HCT116 (cell line): ENCODE measurements around the gene SLA2. TPM values are rescaled to one million over a fixed set of nuclear protein-coding genes. Genes with fewer than 3 reads are reported as not detected.

Source experiments
- ATAC-seq: fragments of 200-7000 bp; cut with Tn5 transposase; 2 replicates; pipeline ENCODE4 v1.9.1; 2020; ENCODE audit warnings: mild to moderate bottlenecking, moderate library complexity
- BruUV-seq: library from RNA; stranded (reverse); fragments of 400-500 nt; replicated peaks from 2 replicates; lab custom pipeline; 2021; lab: Mats Ljungman, UMichigan
- CTCF ChIA-PET: fragments of 300-600 bp; sonication (Branson Sonifier 250); formaldehyde crosslinking; loops from one replicate; lab custom pipeline; 2021; ENCODE audit warnings: antibody characterized with exemption; lab: Charles Lee
- POLR2A ChIA-PET: fragments of 300-600, 350-600 bp; sonication (Branson Sonifier 250); formaldehyde crosslinking; loops from one replicate; lab custom pipeline; 2021; ENCODE audit warnings: antibody characterized with exemption; lab: Charles Lee
- RAD21 ChIA-PET, 2 experiments: fragments of 300-600 bp; sonication (Branson Sonifier 250); formaldehyde crosslinking; loops; one replicate each; lab custom pipeline; 2023; ENCODE audit warnings: low total read pairs in 2 of 2; ENCODE audit not compliant: uncharacterized antibody in 2 of 2, unreplicated experiment in 2 of 2, low non-redundant PET in 1 of 2; lab: Charles Lee
- DNase-seq: peaks from one replicate; pipeline ENCODE4 v3.0.0-alpha.2; 2010; ENCODE audit warnings: low read depth, low spot score
- H2AFZ ChIP-seq: fragments of 200-600 bp; shearing (Covaris generic), sonication (generic); 2 replicates; pipeline ENCODE4 v1.6.1; 2017; ENCODE audit warnings: low read depth, mixed run types, mixed read lengths, antibody characterized with exemption, low read length; ENCODE audit not compliant: poor library complexity, severe bottlenecking
- H3K27ac ChIP-seq: 2 replicates; pipeline ENCODE4 v1.5.1; 2012; ENCODE audit warnings: low read depth, low read length
- H3K27me3 ChIP-seq: fragments of 200-600 bp; sonication (generic); 2 replicates; pipeline ENCODE4 v1.6.1; 2016; ENCODE audit warnings: mixed run types, low read length, mixed read lengths; ENCODE audit not compliant: insufficient read depth
- H3K36me3 ChIP-seq, 2 experiments: fragments of 200-500 bp in 1 of 2; fragments of 200-600 bp in 1 of 2; sonication (Bioruptor generic) in 1 of 2; sonication (generic) in 1 of 2; 2 replicates each; pipeline versions ENCODE4 v1.5.1 to v1.6.1; 2014 to 2016; ENCODE audit warnings: low read length in 2 of 2, inconsistent platforms in 1 of 2, mixed read lengths in 1 of 2, mixed run types in 1 of 2; ENCODE audit not compliant: insufficient read depth in 2 of 2, control insufficient read depth in 1 of 2
- H3K4me1 ChIP-seq, 2 experiments: fragments of 200-600 bp in 1 of 2; sonication (generic) in 1 of 2; 2 replicates each; pipeline versions ENCODE4 v1.5.1 to v1.6.1; 2012 to 2017; ENCODE audit warnings: low read length in 2 of 2, inconsistent platforms in 1 of 2, mild to moderate bottlenecking in 1 of 2, mixed read lengths in 1 of 2, mixed run types in 1 of 2, moderate library complexity in 1 of 2; ENCODE audit not compliant: insufficient read depth in 2 of 2, control insufficient read depth in 1 of 2
- H3K4me2 ChIP-seq: fragments of 200-600 bp; sonication (generic); 2 replicates; pipeline ENCODE4 v1.6.1; 2017; ENCODE audit warnings: mixed run types, low read length, mixed read lengths
- H3K4me3 ChIP-seq, 2 experiments: fragments of 200-600 bp in 1 of 2; sonication (generic) in 1 of 2; replicated peaks in 1 of 2; 2 replicates each; pipeline ENCODE4 v1.5.1; 2011 to 2016; ENCODE audit warnings: low read length in 2 of 2, control low read depth in 1 of 2, low read depth in 1 of 2, mild to moderate bottlenecking in 1 of 2, mixed read lengths in 1 of 2, mixed run types in 1 of 2
- H3K79me2 ChIP-seq: fragments of 200-600 bp; sonication (generic); 2 replicates; pipeline ENCODE4 v1.6.1; 2017; ENCODE audit warnings: mild to moderate bottlenecking, mixed run types, low read length, moderate library complexity, mixed read lengths; ENCODE audit not compliant: insufficient read depth
- H3K9ac ChIP-seq: fragments of 200-600 bp; sonication (generic); 2 replicates; pipeline ENCODE4 v1.6.1; 2016; ENCODE audit warnings: low read length, mixed read lengths
- H3K9me2 ChIP-seq: fragments of 200-600 bp; sonication (generic), shearing (Covaris generic); 2 replicates; pipeline ENCODE4 v1.6.1; 2017; ENCODE audit warnings: mixed run types, mild to moderate bottlenecking, moderate library complexity; ENCODE audit not compliant: insufficient read depth
- H3K9me3 ChIP-seq, 2 experiments: fragments of 200-500 bp in 1 of 2; fragments of 200-600 bp in 1 of 2; sonication (Bioruptor generic) in 1 of 2; sonication (generic) in 1 of 2; 2 replicates each; pipeline ENCODE4 v1.6.1; 2014 to 2017; ENCODE audit warnings: low read length in 2 of 2, mixed read lengths in 2 of 2, inconsistent platforms in 1 of 2, low read depth in 1 of 2, mild to moderate bottlenecking in 1 of 2, mixed run types in 1 of 2, moderate library complexity in 1 of 2; ENCODE audit not compliant: control insufficient read depth in 1 of 2, insufficient read depth in 1 of 2
- H4K20me1 ChIP-seq: fragments of 200-600 bp; sonication (generic), shearing (Covaris generic); 2 replicates; pipeline ENCODE4 v1.6.1; 2017; ENCODE audit warnings: mixed run types, mild to moderate bottlenecking, moderate library complexity; ENCODE audit not compliant: insufficient read depth
- EGR1 ChIP-seq: IDR thresholded peaks from 2 replicates; pipeline ENCODE4 v1.6.1; 2012; ENCODE audit warnings: low read depth
- EZH2phosphoT487 ChIP-seq: fragments of 200-600 bp; IDR thresholded peaks from 2 replicates; pipeline ENCODE4 v1.6.1; 2018; ENCODE audit warnings: antibody characterized with exemption, borderline replicate concordance
- RAD21 ChIP-seq: IDR thresholded peaks from 2 replicates; pipeline ENCODE4 v1.6.1; 2012; ENCODE audit warnings: low read depth, mild to moderate bottlenecking
- SIN3A ChIP-seq: IDR thresholded peaks from 2 replicates; pipeline ENCODE4 v1.6.1; 2012; ENCODE audit warnings: low read depth
- TCF7L2 ChIP-seq: IDR thresholded peaks from 2 replicates; pipeline ENCODE4 v1.7.0; 2011; ENCODE audit warnings: borderline replicate concordance, inconsistent platforms; ENCODE audit not compliant: insufficient read depth, insufficient read length; ENCODE audit errors: extremely low read depth
- YY1 ChIP-seq: IDR thresholded peaks from 2 replicates; pipeline ENCODE4 v1.6.1; 2011; ENCODE audit warnings: low read length, low read depth, moderate library complexity, mild to moderate bottlenecking; ENCODE audit not compliant: insufficient replicate concordance; ENCODE audit errors: extremely low read depth
- ZBTB33 ChIP-seq: IDR thresholded peaks from 2 replicates; pipeline ENCODE4 v1.6.1; 2011; ENCODE audit warnings: mild to moderate bottlenecking, low read length, moderate library complexity; ENCODE audit not compliant: insufficient replicate concordance; ENCODE audit errors: extremely low read depth
- ZFX ChIP-seq: fragments of 450-650 bp; IDR thresholded peaks from 2 replicates; pipeline ENCODE4 v1.6.1; 2017
- intact Hi-C: fragments of 100-400 bp; cut with micrococcal nuclease; formaldehyde crosslinking; loops from 2 replicates; pipeline ENCODE4 v1.10.0; 2022
- total RNA-seq: library from RNA; stranded (reverse); gene quantifications from one replicate; pipeline ENCODE4 v1.2.1, GENCODE V29; 2021; ENCODE audit not compliant: unreplicated experiment

The SLA2 gene
- total RNA-seq, 1 experiment from 2014 or later: 0.12 TPM

DNA sequence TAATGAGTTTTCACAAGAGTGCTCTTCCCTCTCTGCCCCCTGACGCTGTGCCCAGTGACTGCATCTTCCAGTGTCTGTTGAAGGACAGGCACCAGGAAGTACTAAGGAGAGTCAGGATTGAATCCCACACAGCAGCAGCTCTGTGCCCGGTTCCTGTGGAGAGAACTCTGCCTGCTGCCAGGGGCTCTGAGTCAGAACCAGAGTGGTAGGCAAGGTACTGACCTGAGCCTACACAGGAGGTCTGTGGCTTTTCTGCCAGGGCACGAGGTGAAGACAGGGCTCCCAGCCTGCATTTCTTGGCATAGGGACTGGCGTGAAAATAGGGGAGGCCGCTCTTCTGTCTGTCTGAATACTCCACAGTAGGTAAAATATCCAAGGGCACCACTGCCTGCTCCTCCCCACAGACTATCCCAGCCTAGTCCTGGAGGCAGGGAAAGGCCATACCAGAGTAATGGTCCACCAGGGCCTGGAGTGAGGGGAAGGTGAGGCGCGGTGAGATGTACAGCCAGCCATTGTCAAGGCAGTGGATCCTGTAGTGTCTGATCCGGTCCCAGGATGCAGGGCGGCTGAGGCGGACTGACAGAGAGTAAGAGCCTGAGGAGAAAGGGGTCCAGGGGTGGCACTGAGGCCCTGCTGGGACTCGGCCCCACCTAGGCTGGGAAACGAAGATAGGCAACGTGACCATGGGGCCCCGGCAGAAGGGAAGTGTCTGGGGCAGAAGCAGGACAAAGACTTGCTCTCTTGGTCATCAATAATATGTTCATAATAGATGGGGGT lies 31.0 kb downstream of the SLA2 start:
- peaks cover 6% of the 10 kb centered on the region; the same call in 1 of the 2 replicates for H3K79me2 ChIP-seq
- peaks cover 28 to 30% of the 10 kb centered on the region in 2 experiments for H3K36me3 ChIP-seq
- H3K4me2 ChIP-seq: no peak overlapping the region
- no peak for DNase-seq
- no peak for TF ChIP-seq YY1
- no peak for TF ChIP-seq SIN3A
- no peak for TF ChIP-seq TCF7L2
- no peak for TF ChIP-seq ZBTB33
- no peak for TF ChIP-seq ZFX
- no peak for TF ChIP-seq RAD21
- TF ChIP-seq EZH2phosphoT487: no peak
- TF ChIP-seq EGR1: no peak
- no peaks in the 10 kb centered on the region for H3K27me3 ChIP-seq
- ChIA-PET POLR2A (no interaction called here), RAD21 (no interaction called here), CTCF (interaction anchor here (1.1 kb wide), 1 partner anchor 9 kb away, joined by 3 read pairs; the partner anchor contains the start of gene RAB5IF)
- H3K9me3 ChIP-seq: no peaks in the 10 kb centered on the region
- no peak for ATAC-seq
- peaks cover 5% of the 10 kb centered on the region; the same call in 1 of the 2 replicates for H4K20me1 ChIP-seq
- BruUV-seq: no TSS peak
- H2AFZ ChIP-seq: no peak overlapping the region
- no peaks in the 10 kb centered on the region for H3K9me2 ChIP-seq
- intact Hi-C loops: loop anchor here (10.0 kb wide), 2 partner anchors 270 to 300 kb away; no protein-coding TSS in a partner anchor
- H3K9ac ChIP-seq: no peak overlapping the region
- peaks cover 0 to 13% of the 10 kb centered on the region in 2 experiments; a peak in 2 of 4 replicates for H3K4me1 ChIP-seq
- no peak overlapping the region for H3K27ac ChIP-seq
- no peak overlapping the region for H3K4me3 ChIP-seq
